ENCODE measurements around the gene RASD2. TPM values are rescaled to one million over a fixed set of nuclear protein-coding genes. Genes with fewer than 3 reads are reported as not detected.

RASD2 gene
- total and polyA plus RNA-seq, 8 donors, result 0.28 to 1.4 (median 0.59) TPM

- H3K36me3 ChIP-seq, result no peaks in the 10 kb centered on the region
- H3K4me1 ChIP-seq, result no peaks in the 10 kb centered on the region
- H3K4me3 ChIP-seq, result no peak overlapping the region
- intact Hi-C loops (cut with DNase I), result no loop called here
- no peak for FAIRE-seq
- H3K9me3 ChIP-seq, result no peaks in the 10 kb centered on the region
- no peak for ATAC-seq
- no peak for DNase-seq
- no peak overlapping the region for H3K27ac ChIP-seq
- no peak for TF ChIP-seq CTCF (IDR thresholded peaks at IDR 0.05)
- no peaks in the 10 kb centered on the region for H3K27me3 ChIP-seq
- WGBS, 2 donors, result 67 to 78% methylated on average over 3 of the region's 3 CpGs
These were observed 18.1 kb downstream of the RASD2 start for GRCh38 chr22:35558719-35559118.

GRCh38 chr22:35559354-35560005, 18.8 kb downstream of the RASD2 start:
- 76 to 79% methylated on average over 2 of the region's 2 CpGs for WGBS, 2 donors
- H3K4me3 ChIP-seq, result no peak overlapping the region
- H3K9me3 ChIP-seq, result no peaks in the 10 kb centered on the region
- no peaks in the 10 kb centered on the region for H3K36me3 ChIP-seq
- intact Hi-C loops (cut with DNase I), result no loop called here
- H3K27ac ChIP-seq, result no peak overlapping the region
- FAIRE-seq, result peak; percentile 86
- no peak for TF ChIP-seq CTCF (IDR thresholded peaks at IDR 0.05)
- no peaks in the 10 kb centered on the region for H3K4me1 ChIP-seq
- no peak for DNase-seq
- H3K27me3 ChIP-seq, result no peaks in the 10 kb centered on the region
- no peak for ATAC-seq

DNA sequence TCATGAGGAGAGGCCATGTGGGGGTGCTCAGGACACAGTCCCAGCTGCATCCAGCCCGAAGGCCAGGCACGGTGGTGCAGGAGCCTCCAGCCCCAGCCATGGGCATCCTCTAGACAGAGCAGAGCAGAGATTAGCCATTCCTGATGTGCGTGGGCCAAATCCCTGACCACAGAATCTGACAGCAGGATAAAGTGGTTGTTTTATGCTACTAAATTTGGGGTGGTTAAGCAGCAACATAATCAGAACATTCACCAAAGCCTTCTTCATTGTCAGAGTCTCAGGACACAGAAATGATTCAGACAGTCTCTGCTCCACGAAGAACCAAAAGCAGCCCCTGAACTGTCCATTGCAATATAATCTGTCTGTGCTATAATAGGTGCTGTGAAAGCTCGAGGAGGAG, 19.7 kb downstream of the RASD2 start:
- DNase-seq, result no peak
- Histone ChIP-seq H3K4me1 (no peaks in the 10 kb centered on the region), H3K27ac (no peak overlapping the region), H3K4me3 (no peak overlapping the region), H3K27me3 (no peaks in the 10 kb centered on the region), H3K36me3 (no peaks in the 10 kb centered on the region), H3K9me3 (no peaks in the 10 kb centered on the region)
- no peak for FAIRE-seq
- no peak for ATAC-seq
- intact Hi-C loops (cut with DNase I), result no loop called here
- TF ChIP-seq CTCF (IDR thresholded peaks at IDR 0.05), result no peak
- 50 to 54% methylated on average over 5 of the region's 5 CpGs for WGBS, 2 donors

DNA sequence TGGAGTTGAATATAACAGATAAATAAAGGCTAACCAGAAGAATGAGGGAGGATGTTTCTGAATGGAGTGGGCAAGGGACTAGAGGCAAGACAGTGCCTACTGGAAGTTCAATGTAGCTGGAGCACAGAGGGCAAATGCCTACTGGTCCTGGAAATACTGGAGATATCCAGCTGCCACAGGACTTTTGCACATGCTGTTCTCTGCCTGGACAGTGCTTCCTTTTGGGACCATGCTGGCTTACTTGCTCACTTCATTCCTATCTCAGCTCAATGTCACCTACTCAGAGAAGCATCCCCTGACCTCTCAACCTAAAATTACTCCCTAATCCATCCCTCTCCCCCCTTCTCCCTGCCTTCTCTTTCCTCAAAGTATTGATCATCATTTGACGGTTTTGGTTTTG, 20.2 kb downstream of the RASD2 start:
- no peak for DNase-seq
- intact Hi-C loops (cut with DNase I), result no loop called here
- Histone ChIP-seq H3K9me3 (no peaks in the 10 kb centered on the region), H3K36me3 (no peaks in the 10 kb centered on the region), H3K4me3 (no peak overlapping the region), H3K27ac (no peak overlapping the region), H3K4me1 (no peaks in the 10 kb centered on the region), H3K27me3 (no peaks in the 10 kb centered on the region)
- 65 to 71% methylated on average over 1 of the region's 1 CpG for WGBS, 2 donors
- TF ChIP-seq CTCF (IDR thresholded peaks at IDR 0.05), result no peak
- no peak for ATAC-seq
- FAIRE-seq, result no peak

- Histone ChIP-seq H3K4me1 (no peaks in the 10 kb centered on the region), H3K36me3 (no peaks in the 10 kb centered on the region), H3K27me3 (no peaks in the 10 kb centered on the region), H3K4me3 (no peak overlapping the region), H3K27ac (no peak overlapping the region), H3K9me3 (no peaks in the 10 kb centered on the region)
- FAIRE-seq (no peak), DNase-seq (no peak), ATAC-seq (no peak)
- 87 to 90% methylated on average over 20 of the region's 20 CpGs for WGBS, 2 donors
- no peak for TF ChIP-seq CTCF (IDR thresholded peaks at IDR 0.05)
- intact Hi-C loops (cut with DNase I), result no loop called here
These were observed 21.3 kb downstream of the RASD2 start for GRCh38 chr22:35561796-35562526.

All from pancreas (tissue), 10 donors.